ENCODE results near the gene THRB. TPM values are rescaled to one million over a fixed set of nuclear protein-coding genes. Genes with fewer than 3 reads are reported as not detected.

THRB gene
- total and polyA plus RNA-seq, 2 experiments from 2014 or later = 3.3 to 5.1 TPM

GRCh38 chr3:24315971-24316370 is 178.7 kb downstream of the THRB start:
- Histone ChIP-seq H2AFZ (no peak overlapping the region), H3K27me3 (replicated peaks; ENCODE audit: insufficient read depth) (no peaks in the 10 kb centered on the region), H3K27ac (no peak overlapping the region), H3K4me2 (ENCODE audit: unreplicated experiment) (no peak overlapping the region), H3K9me3 (ENCODE audit: low read depth) (no peaks in the 10 kb centered on the region), H3K4me3 (no peak overlapping the region), H3K36me3 (ENCODE audit: low read depth) (no peaks in the 10 kb centered on the region), H3K9ac (no peak overlapping the region), H3K4me1 (ENCODE audit: insufficient read depth) (peaks cover 25% of the 10 kb centered on the region), H3F3A (ENCODE audit: insufficient read depth) (peaks cover 35% of the 10 kb centered on the region), H3K79me2 (ENCODE audit: insufficient read depth) (no peaks in the 10 kb centered on the region), H3K9me2 (ENCODE audit: insufficient read depth) (no peaks in the 10 kb centered on the region), H4K20me1 (ENCODE audit: insufficient read depth) (no peaks in the 10 kb centered on the region)
- DNase-seq = peak; percentile 68
- in situ Hi-C loops (cut with MboI) = no loop called here
- TF ChIP-seq EZH2 (IDR thresholded peaks at IDR 0.05; ENCODE audit: insufficient read depth, poor library complexity, severe bottlenecking) (no peak), EZH2phosphoT487 (IDR thresholded peaks at IDR 0.05; ENCODE audit: insufficient read depth, low read depth) (no peak)

GRCh38 chr3:24315356-24315755 is 179.3 kb downstream of the THRB start:
- Histone ChIP-seq H3K9me3 (ENCODE audit: low read depth) (no peaks in the 10 kb centered on the region), H3K4me3 (no peak overlapping the region), H3F3A (ENCODE audit: insufficient read depth) (peaks cover 35% of the 10 kb centered on the region), H3K27me3 (replicated peaks; ENCODE audit: insufficient read depth) (no peaks in the 10 kb centered on the region), H3K4me1 (ENCODE audit: insufficient read depth) (peaks cover 25% of the 10 kb centered on the region), H4K20me1 (ENCODE audit: insufficient read depth) (no peaks in the 10 kb centered on the region), H2AFZ (no peak overlapping the region), H3K9me2 (ENCODE audit: insufficient read depth) (no peaks in the 10 kb centered on the region), H3K36me3 (ENCODE audit: low read depth) (no peaks in the 10 kb centered on the region), H3K4me2 (ENCODE audit: unreplicated experiment) (no peak overlapping the region), H3K27ac (no peak overlapping the region), H3K79me2 (ENCODE audit: insufficient read depth) (no peaks in the 10 kb centered on the region), H3K9ac (no peak overlapping the region)
- no peak for DNase-seq
- 90 to 94% methylated on average over 7 of the region's 7 CpGs for WGBS, 2 experiments (ENCODE audit: low coverage in 1 of 2, low lambda C conversion rate in 2 of 2, missing lambda C conversion rate in 2 of 2)
- no peak for TF ChIP-seq EZH2phosphoT487 (IDR thresholded peaks at IDR 0.05; ENCODE audit: insufficient read depth, low read depth)
- no peak for TF ChIP-seq EZH2 (IDR thresholded peaks at IDR 0.05; ENCODE audit: insufficient read depth, poor library complexity, severe bottlenecking)
- in situ Hi-C loops (cut with MboI) = no loop called here

GRCh38 chr3:24311881-24312280 is 182.8 kb downstream of the THRB start:
- Histone ChIP-seq H3K27ac (no peak overlapping the region), H3K4me1 (ENCODE audit: insufficient read depth) (peaks cover 22% of the 10 kb centered on the region), H3K9ac (no peak overlapping the region), H3K4me3 (no peak overlapping the region), H3K27me3 (replicated peaks; ENCODE audit: insufficient read depth) (no peaks in the 10 kb centered on the region), H3K36me3 (ENCODE audit: low read depth) (no peaks in the 10 kb centered on the region), H2AFZ (no peak overlapping the region), H4K20me1 (ENCODE audit: insufficient read depth) (no peaks in the 10 kb centered on the region), H3K79me2 (ENCODE audit: insufficient read depth) (no peaks in the 10 kb centered on the region), H3K9me3 (ENCODE audit: low read depth) (no peaks in the 10 kb centered on the region), H3F3A (ENCODE audit: insufficient read depth) (peaks cover 5% of the 10 kb centered on the region), H3K9me2 (ENCODE audit: insufficient read depth) (peaks cover 7% of the 10 kb centered on the region; the same call in 1 of the 2 replicates), H3K4me2 (ENCODE audit: unreplicated experiment) (no peak overlapping the region)
- in situ Hi-C loops (cut with MboI) = no loop called here
- no peak for DNase-seq
- TF ChIP-seq EZH2 (IDR thresholded peaks at IDR 0.05; ENCODE audit: insufficient read depth, poor library complexity, severe bottlenecking) = no peak
- TF ChIP-seq EZH2phosphoT487 (IDR thresholded peaks at IDR 0.05; ENCODE audit: insufficient read depth, low read depth) = no peak
- 56 to 58% methylated on average over 2 of the region's 2 CpGs for WGBS, 2 experiments (ENCODE audit: low coverage in 1 of 2, low lambda C conversion rate in 2 of 2, missing lambda C conversion rate in 2 of 2)

- Histone ChIP-seq H3F3A (ENCODE audit: insufficient read depth) (peaks cover 5% of the 10 kb centered on the region), H3K9me2 (ENCODE audit: insufficient read depth) (peaks cover 7% of the 10 kb centered on the region; the same call in 1 of the 2 replicates), H3K79me2 (ENCODE audit: insufficient read depth) (no peaks in the 10 kb centered on the region), H3K36me3 (ENCODE audit: low read depth) (no peaks in the 10 kb centered on the region), H4K20me1 (ENCODE audit: insufficient read depth) (no peaks in the 10 kb centered on the region), H3K27me3 (replicated peaks; ENCODE audit: insufficient read depth) (no peaks in the 10 kb centered on the region), H3K9me3 (ENCODE audit: low read depth) (no peaks in the 10 kb centered on the region), H3K4me3 (no peak overlapping the region), H3K27ac (no peak overlapping the region), H3K4me1 (ENCODE audit: insufficient read depth) (peaks cover 14% of the 10 kb centered on the region), H2AFZ (no peak overlapping the region), H3K9ac (no peak overlapping the region), H3K4me2 (ENCODE audit: unreplicated experiment) (no peak overlapping the region)
- DNase-seq = no peak
- TF ChIP-seq EZH2 (IDR thresholded peaks at IDR 0.05; ENCODE audit: insufficient read depth, poor library complexity, severe bottlenecking) (no peak), EZH2phosphoT487 (IDR thresholded peaks at IDR 0.05; ENCODE audit: insufficient read depth, low read depth) (no peak)
- in situ Hi-C loops (cut with MboI) = no loop called here
Measured at GRCh38 chr3:24310887-24311286, 183.8 kb downstream of the THRB start.

- Histone ChIP-seq H3K4me1 (ENCODE audit: insufficient read depth) (peaks cover 5% of the 10 kb centered on the region; the same call in 1 of the 2 replicates), H3K36me3 (ENCODE audit: low read depth) (no peaks in the 10 kb centered on the region), H3K79me2 (ENCODE audit: insufficient read depth) (no peaks in the 10 kb centered on the region), H3K27me3 (replicated peaks; ENCODE audit: insufficient read depth) (no peaks in the 10 kb centered on the region), H4K20me1 (ENCODE audit: insufficient read depth) (no peaks in the 10 kb centered on the region), H2AFZ (no peak overlapping the region), H3K4me2 (ENCODE audit: unreplicated experiment) (no peak overlapping the region), H3K9ac (no peak overlapping the region), H3K4me3 (no peak overlapping the region), H3K9me3 (ENCODE audit: low read depth) (no peaks in the 10 kb centered on the region), H3F3A (ENCODE audit: insufficient read depth) (no peaks in the 10 kb centered on the region; the same call in 1 of the 2 replicates), H3K9me2 (ENCODE audit: insufficient read depth) (peaks cover 7% of the 10 kb centered on the region; the same call in 1 of the 2 replicates), H3K27ac (no peak overlapping the region)
- WGBS, 2 experiments (ENCODE audit: low coverage in 1 of 2, low lambda C conversion rate in 2 of 2, missing lambda C conversion rate in 2 of 2) = 93 to 98% methylated on average over 3 of the region's 3 CpGs
- TF ChIP-seq EZH2phosphoT487 (IDR thresholded peaks at IDR 0.05; ENCODE audit: insufficient read depth, low read depth) (no peak), EZH2 (IDR thresholded peaks at IDR 0.05; ENCODE audit: insufficient read depth, poor library complexity, severe bottlenecking) (no peak)
- in situ Hi-C loops (cut with MboI) = no loop called here
- DNase-seq = no peak
Measured at GRCh38 chr3:24306518-24306917, 188.1 kb downstream of the THRB start.

All from GM23248 (cell line).